Coronary artery (tissue), 2 donors: Measurements from ENCODE around the gene BNIPL.

Source experiments
- DNase-seq: peaks from one replicate; pipeline ENCODE4 v3.0.0-alpha.2; 2017; ENCODE audit warnings: low spot score
- H3K27ac ChIP-seq, 2 donors: fragments of 200-600 bp; sonication (generic); one replicate each; pipeline ENCODE4 v1.5.1; 2016 to 2019
- H3K4me3 ChIP-seq: fragments of 200-600 bp; sonication (generic); 2 replicates; pipeline ENCODE4 v1.5.1; 2016; ENCODE audit warnings: mild to moderate bottlenecking, moderate library complexity
- CTCF ChIP-seq: fragments of 200-600 bp; sonication (generic); IDR thresholded peaks from one replicate; pipeline ENCODE4 v1.5.1; 2019; ENCODE audit warnings: antibody characterized with exemption

The BNIPL gene

GRCh38 chr1:151026460-151026859, 9.9 kb upstream of the BNIPL start:
- Histone ChIP-seq H3K27ac (no peak overlapping the region), H3K4me3 (no peak overlapping the region)
- no peak for DNase-seq
- no peak for TF ChIP-seq CTCF

GRCh38 chr1:151032164-151032563, 4.2 kb upstream of the BNIPL start:
- no peak for DNase-seq
- Histone ChIP-seq H3K27ac (no peak overlapping the region), H3K4me3 (no peak overlapping the region)
- no peak for TF ChIP-seq CTCF

GRCh38 chr1:151035167-151035566, 1.2 kb upstream of the BNIPL start:
- no peak for TF ChIP-seq CTCF
- Histone ChIP-seq H3K27ac (no peak overlapping the region), H3K4me3 (no peak overlapping the region)
- no peak for DNase-seq

- H3K27ac ChIP-seq, result no peak overlapping the region
- no peak overlapping the region for H3K4me3 ChIP-seq
- no peak for TF ChIP-seq CTCF
- no peak for DNase-seq
Observed at GRCh38 chr1:151037032-151037431, 646 bp downstream of the BNIPL start.

- no peak overlapping the region for H3K4me3 ChIP-seq
- no peak for TF ChIP-seq CTCF
- H3K27ac ChIP-seq, result no peak overlapping the region
- DNase-seq, result no peak
Observed at GRCh38 chr1:151039521-151039920, 3.1 kb downstream of the BNIPL start.

- no peak overlapping the region for H3K27ac ChIP-seq
- H3K4me3 ChIP-seq, result no peak overlapping the region
- no peak for DNase-seq
- no peak for TF ChIP-seq CTCF
Observed at GRCh38 chr1:151043163-151043562, 6.8 kb downstream of the BNIPL start.

GRCh38 chr1:151047591-151047924, 11.2 kb downstream of the BNIPL start, which contains the start of gene C1orf56:
Gene C1orf56 (plus strand): TSS chr1:151047751. CDS start chr1:151047848, 97 bp downstream.
- H3K4me3 ChIP-seq, result peak within 1 kb of the TSS; percentile 84
- no peak for TF ChIP-seq CTCF
- peak within 1 kb of the TSS; percentile 93 for H3K27ac ChIP-seq
- DNase-seq, result peak; percentile 84
